ENCODE results near the gene PRPF38A.

Gene PRPF38A

DNA sequence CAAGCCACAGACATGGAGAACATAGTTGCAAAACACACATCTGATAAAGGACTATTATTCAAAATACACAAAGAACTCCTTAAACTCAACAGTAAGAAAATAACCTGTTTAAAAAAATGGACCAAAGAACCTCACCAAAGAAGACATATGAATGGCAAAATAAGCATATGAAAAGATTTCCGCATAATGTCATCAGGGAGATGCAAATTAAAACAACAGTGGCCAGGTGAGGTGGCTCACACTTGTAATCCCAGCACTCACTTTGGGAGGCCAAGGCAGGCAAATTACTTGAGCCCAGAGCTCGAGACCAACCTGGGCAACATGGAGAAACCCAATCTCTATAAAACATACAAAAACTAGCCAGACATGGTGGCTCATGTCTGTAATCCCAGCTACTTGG lies 50.4 kb downstream of the PRPF38A start:
- no peak overlapping the region for H3K4me3 ChIP-seq (replicated peaks in 1 of 2; ENCODE audit: low read depth in 2 of 2, low read length in 2 of 2)
- no peak for DNase-seq (ENCODE audit: low read depth in 2 of 2)
- TF ChIP-seq, protein P1, sequence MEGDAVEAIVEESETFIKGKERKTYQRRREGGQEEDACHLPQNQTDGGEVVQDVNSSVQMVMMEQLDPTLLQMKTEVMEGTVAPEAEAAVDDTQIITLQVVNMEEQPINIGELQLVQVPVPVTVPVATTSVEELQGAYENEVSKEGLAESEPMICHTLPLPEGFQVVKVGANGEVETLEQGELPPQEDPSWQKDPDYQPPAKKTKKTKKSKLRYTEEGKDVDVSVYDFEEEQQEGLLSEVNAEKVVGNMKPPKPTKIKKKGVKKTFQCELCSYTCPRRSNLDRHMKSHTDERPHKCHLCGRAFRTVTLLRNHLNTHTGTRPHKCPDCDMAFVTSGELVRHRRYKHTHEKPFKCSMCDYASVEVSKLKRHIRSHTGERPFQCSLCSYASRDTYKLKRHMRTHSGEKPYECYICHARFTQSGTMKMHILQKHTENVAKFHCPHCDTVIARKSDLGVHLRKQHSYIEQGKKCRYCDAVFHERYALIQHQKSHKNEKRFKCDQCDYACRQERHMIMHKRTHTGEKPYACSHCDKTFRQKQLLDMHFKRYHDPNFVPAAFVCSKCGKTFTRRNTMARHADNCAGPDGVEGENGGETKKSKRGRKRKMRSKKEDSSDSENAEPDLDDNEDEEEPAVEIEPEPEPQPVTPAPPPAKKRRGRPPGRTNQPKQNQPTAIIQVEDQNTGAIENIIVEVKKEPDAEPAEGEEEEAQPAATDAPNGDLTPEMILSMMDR (IDR thresholded peaks at IDR 0.05; ENCODE audit: low read depth, low read length): no peak

DNA sequence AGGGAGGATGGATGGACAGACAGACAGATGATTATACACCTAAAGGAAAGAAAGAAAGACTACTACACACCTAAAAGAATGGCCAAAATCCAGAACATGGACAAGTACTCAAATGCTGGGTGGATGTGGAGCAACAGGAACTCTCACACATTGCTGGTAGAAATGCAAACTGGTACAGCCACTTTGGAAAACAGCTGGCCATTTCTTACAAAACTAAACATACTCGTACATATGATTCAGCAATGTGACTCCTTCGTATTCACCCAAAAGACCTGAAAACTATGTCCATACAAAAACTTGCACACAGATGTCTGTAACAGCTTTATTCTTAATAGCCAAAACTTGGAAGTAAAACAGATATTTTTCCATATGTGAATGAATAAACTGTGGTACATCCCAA lies 51.3 kb downstream of the PRPF38A start:
- H3K4me3 ChIP-seq (replicated peaks in 1 of 2; ENCODE audit: low read depth in 2 of 2, low read length in 2 of 2): no peak overlapping the region
- TF ChIP-seq, protein P1 (IDR thresholded peaks at IDR 0.05; ENCODE audit: low read depth, low read length): no peak
- peak in 1 of 2 donors; percentile 31 for DNase-seq (ENCODE audit: low read depth in 2 of 2)

GRCh38 chr1:52460694-52461093 lies 56.3 kb downstream of the PRPF38A start:
- peak; percentile 5 to 10 for DNase-seq (ENCODE audit: low read depth in 2 of 2)
- no peak overlapping the region for H3K4me3 ChIP-seq (replicated peaks in 1 of 2; ENCODE audit: low read depth in 2 of 2, low read length in 2 of 2)
- TF ChIP-seq, protein P1 (IDR thresholded peaks at IDR 0.05; ENCODE audit: low read depth, low read length): no peak

DNA sequence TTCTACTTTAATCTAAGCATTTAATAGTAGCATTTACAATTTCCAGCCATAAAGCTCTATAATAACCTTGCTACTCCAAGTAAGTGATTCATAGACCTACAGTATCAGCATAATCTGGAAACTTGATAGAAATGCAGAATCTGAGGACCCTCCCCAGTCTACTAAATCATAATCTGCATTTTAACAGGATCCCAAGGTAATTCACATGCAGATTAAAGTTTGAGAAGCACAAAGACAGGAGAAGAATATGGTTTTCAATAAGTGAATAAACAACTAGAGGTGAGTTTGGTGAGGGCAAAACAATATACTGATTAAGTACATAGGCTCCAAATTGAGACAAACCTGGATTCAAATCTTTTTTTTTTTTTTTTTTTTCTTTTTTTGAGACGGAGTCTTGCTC lies 57.4 kb downstream of the PRPF38A start:
- TF ChIP-seq, protein P1 (IDR thresholded peaks at IDR 0.05; ENCODE audit: low read depth, low read length): no peak
- DNase-seq (ENCODE audit: low read depth in 2 of 2): no peak
- no peak overlapping the region for H3K4me3 ChIP-seq (replicated peaks in 1 of 2; ENCODE audit: low read depth in 2 of 2, low read length in 2 of 2)

GRCh38 chr1:52463891-52464290 lies 59.5 kb downstream of the PRPF38A start:
- TF ChIP-seq, protein P1 (IDR thresholded peaks at IDR 0.05; ENCODE audit: low read depth, low read length): no peak
- no peak overlapping the region for H3K4me3 ChIP-seq (replicated peaks in 1 of 2; ENCODE audit: low read depth in 2 of 2, low read length in 2 of 2)
- DNase-seq (ENCODE audit: low read depth in 2 of 2): no peak

GRCh38 chr1:52469108-52469507 lies 64.7 kb downstream of the PRPF38A start:
- no peak overlapping the region for H3K4me3 ChIP-seq (replicated peaks in 1 of 2; ENCODE audit: low read depth in 2 of 2, low read length in 2 of 2)
- TF ChIP-seq, protein P1 (IDR thresholded peaks at IDR 0.05; ENCODE audit: low read depth, low read length): no peak
- DNase-seq (ENCODE audit: low read depth in 2 of 2): no peak

All from cardiac fibroblast (primary cell).